HG03565 (cell line): ENCODE results near the gene MAPK1.
"Not testable (repeated sequence)": the region's sequence is repeated elsewhere in the genome, so short reads cannot be mapped to it uniquely, and the experiment has no call there.

Experiments
- ATAC-seq: cut with Tn5 transposase; IDR thresholded peaks from one replicate; pipeline ENCODE4 v1.9.1; 2021; ENCODE audit warnings: mild to moderate bottlenecking, moderate library complexity; ENCODE audit not compliant: unreplicated experiment

Gene MAPK1

DNA sequence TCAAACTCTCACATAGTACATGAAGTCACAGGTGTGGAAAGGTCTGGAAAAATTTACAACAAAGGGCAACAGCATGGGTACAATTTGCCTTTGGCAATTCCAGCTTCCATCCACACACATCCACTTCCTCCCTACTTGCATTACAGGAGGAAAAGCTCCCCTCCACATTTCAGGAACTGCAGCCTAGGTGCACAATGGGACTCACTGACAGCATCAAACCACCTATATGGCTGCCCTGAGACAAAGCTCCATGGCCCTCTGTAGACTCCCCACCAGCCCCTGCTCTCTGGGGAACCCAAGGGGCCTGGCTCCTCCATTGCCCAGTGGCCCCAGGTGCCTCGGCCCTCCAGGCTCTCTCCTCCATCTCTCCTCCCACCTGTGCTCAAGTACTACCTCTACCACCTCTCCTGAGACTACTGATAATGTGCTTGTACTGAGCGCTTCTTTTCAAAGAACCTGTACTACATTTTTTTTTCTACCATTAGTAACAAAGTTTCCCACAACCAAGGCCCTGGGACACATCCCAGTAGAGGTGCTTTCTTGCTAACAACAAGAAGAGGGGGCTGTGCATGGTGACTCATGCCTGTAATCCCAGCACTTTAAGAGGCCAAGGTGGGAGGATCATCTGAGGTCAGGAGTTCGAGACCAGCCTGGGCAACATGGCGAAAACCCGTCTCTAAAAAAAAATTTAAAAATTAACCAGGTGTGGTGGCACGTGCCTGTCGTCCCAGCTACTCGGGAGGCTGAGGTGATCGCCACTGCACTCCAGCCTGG lies 136.7 kb downstream of the MAPK1 start:
- no peak for ATAC-seq

DNA sequence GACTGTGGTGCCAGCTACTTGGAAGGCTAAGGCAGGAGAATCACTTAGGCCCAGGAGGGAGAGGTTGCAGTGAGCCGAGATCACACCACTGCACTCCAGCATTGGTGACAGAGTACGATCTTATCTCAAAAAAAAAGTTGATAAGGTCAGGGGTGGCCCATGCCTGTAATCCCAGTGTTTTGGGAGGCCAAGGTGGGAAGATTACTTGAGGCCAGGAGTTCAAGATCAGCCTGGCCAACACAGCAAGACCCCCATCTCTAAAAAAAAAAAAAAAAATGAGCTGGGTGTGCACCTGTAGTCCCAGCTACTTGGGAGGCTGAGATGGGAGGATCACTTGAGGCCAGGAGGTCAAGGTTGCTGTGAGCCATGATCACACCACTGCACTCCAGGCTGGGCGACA lies 138.3 kb downstream of the MAPK1 start:
- ATAC-seq = not testable (repeated sequence)

DNA sequence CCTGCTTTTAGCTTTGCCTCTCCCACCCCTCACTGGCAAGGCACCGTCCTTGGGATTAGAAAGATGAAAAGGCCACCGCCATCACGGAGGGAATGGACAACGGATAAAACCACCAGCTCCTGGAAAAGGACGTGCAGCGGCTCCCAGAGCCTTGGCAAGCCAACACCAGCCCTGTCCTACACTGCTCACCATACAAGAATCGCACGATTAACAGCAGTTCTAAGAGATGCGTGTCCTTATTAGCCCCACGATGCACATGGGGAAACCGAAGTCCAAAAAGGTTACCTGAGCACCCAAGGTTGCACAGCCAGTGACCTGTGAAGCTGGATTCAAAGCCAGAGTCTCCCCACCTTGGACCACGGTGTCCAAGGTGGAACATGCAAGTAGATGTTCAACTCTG lies 139.2 kb downstream of the MAPK1 start:
- ATAC-seq = no peak

DNA sequence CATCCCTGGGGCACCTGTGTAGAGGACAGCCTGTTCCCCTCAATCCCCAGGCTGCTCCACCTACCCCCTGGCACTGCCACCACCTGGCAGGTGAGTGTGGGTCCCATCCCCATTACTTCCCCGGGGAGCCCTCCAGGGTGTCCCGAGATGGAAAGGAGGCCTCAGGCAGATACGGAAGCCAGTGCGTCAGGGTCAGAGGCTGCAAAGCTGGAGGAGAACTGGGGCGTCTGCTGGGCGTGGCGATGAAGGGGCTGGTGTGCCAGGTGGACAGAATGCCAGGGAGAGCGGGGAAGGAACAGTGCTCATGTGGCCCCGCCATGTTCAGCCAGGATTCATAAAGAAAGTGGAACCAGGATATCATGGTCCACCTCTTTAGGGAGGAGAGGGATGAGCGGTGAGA lies 139.7 kb downstream of the MAPK1 start:
- ATAC-seq = no peak

GRCh38 chr22:21727159-21727558 lies 140.3 kb downstream of the MAPK1 start:
- ATAC-seq = no peak

DNA sequence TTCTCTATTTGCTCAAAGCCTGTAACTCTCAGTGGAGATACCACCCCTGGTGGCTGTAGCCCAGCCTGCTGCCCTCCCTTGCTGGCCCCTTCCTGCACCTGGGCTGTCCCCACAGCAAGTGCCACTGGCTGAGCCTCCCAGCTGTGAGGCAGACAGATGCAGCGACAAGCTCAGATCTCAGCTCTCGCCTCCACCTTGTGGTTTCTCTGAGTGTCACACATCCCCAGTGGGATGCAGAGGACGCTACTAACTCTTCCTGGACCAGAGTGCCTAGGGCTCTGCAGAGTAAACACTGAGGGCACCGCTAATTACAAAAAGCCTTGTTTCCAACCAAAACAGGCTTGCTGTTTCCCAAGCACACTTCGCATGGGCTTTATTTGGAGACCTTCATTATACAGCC lies 140.8 kb downstream of the MAPK1 start:
- ATAC-seq = no peak

- no peak for ATAC-seq
Measured at GRCh38 chr22:21725956-21726649, 141.3 kb downstream of the MAPK1 start.

- not testable (repeated sequence) for ATAC-seq
Measured at GRCh38 chr22:21724496-21724895, 142.9 kb downstream of the MAPK1 start.

- not testable (repeated sequence) for ATAC-seq
Measured at GRCh38 chr22:21721195-21721852, 146.1 kb downstream of the MAPK1 start.

DNA sequence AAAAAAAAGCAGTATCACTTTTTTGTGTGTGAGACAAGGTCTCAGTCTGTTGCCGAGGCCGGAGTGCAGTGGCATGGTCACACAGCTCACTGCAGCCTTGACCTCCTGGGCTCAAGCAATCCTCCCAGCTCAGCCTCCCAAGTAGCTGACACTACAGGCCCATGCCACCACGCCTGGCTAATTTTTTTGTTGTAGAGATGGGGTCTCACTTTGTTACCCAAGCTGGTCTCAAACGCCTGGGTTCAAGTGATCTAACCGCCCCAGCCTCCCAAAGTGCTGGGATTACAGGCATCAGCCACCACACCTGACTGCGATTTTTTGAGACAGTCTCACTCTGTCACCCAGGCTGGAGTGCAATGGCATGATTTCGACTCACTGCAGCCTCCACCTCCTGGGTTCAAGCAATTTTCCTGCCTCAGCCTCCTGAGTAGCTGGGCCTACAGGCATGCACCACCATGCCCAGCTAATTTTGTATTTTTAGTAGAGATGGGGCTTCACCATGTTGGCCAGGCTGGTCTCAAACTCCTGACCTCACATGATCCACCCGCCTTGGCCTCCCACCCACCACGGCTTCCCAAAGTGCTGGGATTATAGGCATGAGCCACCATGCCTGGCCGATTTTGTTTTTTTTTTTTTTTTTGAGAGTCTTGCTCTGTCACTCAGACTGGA lies 147.1 kb downstream of the MAPK1 start:
- not testable (repeated sequence) for ATAC-seq

GRCh38 chr22:21719024-21719423 lies 148.4 kb downstream of the MAPK1 start:
- ATAC-seq = no peak

GRCh38 chr22:21718499-21718898 lies 148.9 kb downstream of the MAPK1 start:
- no peak for ATAC-seq

GRCh38 chr22:21716395-21717122 lies 150.9 kb downstream of the MAPK1 start:
- ATAC-seq = not testable (repeated sequence)

DNA sequence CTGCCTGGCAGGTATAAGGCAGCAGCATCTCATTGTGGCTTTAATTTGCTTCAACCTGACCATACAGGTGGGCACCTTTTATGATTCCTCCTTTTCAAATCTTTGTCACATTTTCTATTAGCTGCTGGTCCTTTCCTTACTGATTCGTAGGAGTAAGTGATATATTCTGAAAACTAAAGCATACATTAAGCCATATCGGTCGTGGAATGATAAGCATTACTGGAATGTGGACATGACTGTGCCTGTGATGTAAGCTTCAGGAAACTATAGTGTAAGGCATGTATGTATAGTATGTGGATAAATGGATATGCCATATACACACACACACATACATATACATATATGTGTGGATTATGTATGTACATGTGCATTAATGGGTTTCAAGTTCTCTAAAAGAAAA lies 152.7 kb downstream of the MAPK1 start:
- no peak for ATAC-seq

GRCh38 chr22:21714059-21714770 lies 153.2 kb downstream of the MAPK1 start:
- no peak for ATAC-seq

DNA sequence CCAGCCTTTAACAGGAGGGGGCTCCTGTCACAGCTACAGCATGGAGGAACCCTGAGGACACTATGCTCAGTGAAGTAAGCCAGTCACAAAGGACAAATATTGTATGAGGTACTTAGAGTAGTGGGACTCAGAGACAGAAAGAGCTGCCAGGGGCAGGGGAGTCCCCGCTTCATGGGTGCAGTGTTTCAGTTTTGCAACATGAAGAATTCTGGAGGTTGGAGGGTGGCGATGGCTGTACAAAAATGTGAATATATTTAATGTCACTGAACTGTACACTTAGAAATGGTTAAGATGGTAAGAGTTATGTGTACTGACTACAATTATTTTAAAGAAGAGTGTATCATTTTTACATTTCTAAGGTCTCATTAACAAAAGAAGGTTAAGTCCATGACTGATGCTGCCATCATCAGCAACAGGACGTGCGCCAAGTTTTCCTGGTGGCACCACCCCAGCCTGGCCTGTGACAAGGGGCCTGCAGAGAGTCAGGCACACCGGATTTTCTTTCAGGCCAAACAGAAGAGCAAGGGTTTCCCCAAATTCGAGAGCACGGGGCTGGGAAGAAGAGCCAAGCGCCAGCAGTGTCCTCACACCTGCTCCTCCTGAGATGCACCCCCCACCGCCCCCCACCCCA lies 153.9 kb downstream of the MAPK1 start:
- no peak for ATAC-seq

- no peak for ATAC-seq
Measured at GRCh38 chr22:21712751-21713427, 154.6 kb downstream of the MAPK1 start.

DNA sequence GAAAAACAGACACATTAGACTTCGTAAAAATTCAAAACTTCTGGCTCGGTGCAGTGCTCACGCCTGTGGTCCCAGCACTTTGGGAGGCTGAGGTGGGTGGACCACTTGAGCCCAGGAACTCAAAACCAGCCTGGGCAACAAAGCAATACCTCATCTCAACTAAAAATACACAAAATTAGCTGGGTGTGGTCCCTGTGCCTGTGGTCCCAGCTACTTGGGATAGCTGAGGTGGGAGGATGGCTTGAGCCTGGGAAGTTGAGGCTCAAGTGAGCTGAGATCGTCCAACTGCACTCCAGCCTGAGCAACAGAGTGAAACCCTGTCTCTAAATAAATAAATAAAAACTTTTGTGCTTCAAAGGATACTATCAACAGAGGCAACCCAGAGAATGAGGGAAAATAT lies 155.6 kb downstream of the MAPK1 start:
- ATAC-seq = no peak

- no peak for ATAC-seq
Measured at GRCh38 chr22:21710156-21710555, 157.3 kb downstream of the MAPK1 start.
